SKM-1 (cell line): ENCODE results near the gene APBB2.
"Not testable (repeated sequence)": the region's sequence is repeated elsewhere in the genome, so short reads cannot be mapped to it uniquely, and the experiment has no call there.

Experiments
- DNase-seq: peaks from one replicate; lab custom pipeline; 2025; ENCODE audit not compliant: unreplicated experiment; lab: John Stamatoyannopoulos, UW

The APBB2 gene

DNA sequence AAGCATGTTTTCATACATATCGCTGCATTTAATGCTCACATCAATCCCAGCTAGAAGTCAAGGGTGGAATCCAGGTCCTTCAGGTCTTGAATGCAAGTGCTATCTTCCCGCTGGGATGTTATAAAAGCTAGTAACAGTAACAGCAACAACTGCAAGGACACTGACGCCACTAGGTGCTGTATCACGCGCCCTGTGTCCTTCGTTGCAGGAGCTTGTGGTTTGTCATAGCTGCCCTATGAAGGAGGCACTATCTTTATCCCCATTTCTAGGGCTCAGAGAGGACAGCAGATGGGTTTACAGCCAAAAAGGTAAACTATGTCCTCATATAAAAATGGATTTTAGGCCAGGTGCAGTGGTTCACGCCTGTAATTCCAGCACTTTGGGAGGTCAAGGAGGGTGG lies 261.7 kb downstream of the APBB2 start:
- no peak for DNase-seq

DNA sequence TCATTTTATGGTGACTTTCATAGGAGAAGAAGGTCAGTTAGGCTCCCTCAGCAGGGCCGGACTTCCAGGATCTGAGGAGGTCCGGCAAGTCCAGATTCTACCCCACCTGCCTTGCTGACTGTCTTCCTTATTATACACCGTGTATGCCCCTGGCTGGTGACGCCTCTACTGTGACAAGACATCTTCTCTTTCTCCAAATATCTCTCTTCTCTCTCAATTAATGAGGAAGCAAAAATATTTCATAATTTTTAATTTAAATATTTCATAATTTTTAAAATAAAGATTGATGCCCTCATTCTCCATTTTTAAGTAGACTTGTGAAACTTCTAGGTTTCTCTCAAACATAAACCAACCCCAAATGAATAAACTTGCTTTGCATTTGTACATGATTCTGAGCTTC lies 262.1 kb downstream of the APBB2 start:
- DNase-seq = no peak

DNA sequence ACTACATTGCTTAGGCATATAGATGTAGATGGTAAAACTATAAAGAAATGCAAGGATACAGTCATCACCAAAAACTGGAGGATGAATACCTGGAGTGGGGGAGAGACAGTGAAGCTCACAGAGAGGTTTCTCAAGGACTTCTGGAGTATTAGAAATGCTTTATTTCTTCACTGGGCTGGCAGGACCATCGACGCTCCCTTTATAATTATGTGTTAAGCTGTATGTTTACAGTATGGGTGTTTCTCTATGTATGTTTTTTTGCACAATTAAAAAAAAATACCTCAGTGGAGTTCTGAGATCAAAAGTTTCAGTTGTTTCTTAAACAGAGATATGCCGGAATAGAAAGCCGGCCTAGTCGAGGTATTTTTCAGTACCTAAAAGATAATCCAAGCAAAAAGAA lies 263.3 kb downstream of the APBB2 start:
- no peak for DNase-seq

DNA sequence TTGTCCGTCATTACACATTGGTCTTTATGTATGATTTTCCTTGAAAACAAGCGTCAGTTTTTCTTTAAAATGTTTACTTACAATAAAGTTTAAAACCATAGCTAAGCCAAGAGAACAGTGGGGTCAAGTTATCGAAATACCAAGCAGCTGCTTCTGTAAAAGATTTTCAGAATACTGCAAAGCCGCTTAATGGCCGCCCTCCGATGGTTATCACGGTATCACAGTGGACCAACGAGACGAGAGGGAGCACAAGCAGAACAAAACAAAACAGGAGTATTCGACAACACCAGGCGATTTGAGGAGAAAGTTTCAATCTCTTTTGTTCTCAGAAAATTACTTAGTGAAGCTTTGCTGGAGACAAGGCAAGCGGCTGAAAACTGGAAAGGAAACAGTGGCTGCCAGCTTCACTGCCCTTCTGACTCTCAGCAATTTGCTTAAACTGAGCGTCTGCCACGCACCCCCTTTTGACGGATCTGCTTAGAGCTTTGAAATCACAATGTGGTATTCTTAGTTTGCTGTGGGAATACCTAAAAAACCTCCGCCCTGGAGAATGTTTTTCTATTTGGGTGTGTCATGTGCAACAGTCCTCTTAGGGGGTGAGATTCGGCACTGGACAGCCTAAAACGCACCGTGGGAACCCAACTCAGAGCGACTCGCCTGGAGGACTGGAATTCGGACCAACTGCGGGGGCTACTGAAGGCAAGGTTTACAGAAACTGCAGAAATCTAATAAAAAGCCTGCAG lies 264.8 kb downstream of the APBB2 start:
- no peak for DNase-seq

DNA sequence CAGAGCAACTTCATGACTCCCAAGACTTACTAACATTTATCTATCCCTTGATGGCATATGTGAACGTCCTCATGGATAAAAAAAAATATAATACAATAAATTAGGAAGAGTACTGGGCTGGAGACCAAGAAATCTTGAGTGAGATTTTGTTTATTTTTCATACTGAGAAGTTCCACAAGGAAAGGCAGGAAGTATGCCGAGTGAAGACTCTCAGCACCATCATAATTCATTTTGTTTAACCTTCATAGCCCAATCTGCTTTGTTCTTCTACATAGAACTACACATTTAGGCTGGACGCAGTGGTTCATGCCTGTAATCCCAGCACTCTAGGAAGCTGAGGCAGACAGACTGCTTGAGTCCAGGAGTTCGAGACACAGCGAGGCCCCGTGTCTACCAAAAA lies 266.3 kb downstream of the APBB2 start:
- DNase-seq = no peak

DNA sequence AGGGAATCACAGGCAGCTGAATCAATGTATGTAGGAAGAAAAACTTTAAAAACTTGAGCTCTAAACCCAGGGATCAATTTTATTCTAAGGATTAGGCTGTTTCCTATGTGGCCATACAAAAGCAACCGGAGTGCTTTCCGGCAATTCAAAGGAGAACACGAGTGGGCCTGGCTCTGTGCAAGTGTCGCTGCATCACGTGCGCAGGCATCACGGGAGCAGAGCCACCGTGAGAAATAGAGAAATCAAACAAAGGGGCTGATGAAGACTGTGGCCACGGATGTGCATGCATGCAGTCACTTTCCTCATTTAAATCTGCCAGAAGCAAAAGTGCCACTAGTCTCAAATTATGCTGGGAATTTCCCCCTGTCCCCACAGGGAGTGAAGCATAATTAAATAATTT lies 267.7 kb downstream of the APBB2 start:
- no peak for DNase-seq

DNA sequence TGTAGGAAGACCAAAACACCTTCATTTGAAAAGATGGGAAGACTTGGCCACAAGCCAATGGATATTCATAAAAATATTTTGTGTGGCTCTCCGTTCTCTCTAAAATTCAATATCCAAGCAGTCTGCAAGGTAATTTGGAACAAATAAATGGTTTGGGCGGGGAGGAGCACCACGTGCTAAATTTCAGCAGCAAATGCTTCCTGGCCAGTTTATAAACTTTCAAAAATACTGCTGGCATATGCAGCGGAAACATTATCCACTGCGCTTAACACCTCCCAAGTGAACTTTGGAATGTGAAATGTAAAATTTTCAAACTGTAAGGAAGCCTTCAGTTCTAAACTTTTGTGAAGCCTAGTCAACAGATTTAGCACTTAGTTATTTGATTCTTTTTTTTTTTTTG lies 273.6 kb downstream of the APBB2 start:
- no peak for DNase-seq

DNA sequence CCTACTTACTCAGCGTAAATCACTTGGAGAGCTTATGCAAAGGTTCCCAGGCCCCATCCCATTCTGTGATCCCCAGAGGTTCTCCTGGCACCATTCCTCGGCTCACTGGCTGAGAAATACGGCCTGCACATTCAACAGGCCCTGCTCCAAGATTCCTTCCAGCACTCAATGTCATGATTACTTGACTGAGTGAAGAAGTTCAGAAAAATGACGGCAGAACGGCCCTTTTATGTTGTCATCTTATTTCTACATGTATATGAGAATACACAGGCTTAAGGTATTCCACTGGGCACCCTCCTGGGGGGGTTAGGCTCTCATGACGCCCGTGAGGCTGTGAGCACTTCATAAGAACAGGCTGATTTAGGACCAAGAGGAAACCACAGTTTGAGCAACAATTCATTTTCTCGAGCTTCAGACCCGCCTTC lies 274.0 kb downstream of the APBB2 start:
- DNase-seq = no peak

DNA sequence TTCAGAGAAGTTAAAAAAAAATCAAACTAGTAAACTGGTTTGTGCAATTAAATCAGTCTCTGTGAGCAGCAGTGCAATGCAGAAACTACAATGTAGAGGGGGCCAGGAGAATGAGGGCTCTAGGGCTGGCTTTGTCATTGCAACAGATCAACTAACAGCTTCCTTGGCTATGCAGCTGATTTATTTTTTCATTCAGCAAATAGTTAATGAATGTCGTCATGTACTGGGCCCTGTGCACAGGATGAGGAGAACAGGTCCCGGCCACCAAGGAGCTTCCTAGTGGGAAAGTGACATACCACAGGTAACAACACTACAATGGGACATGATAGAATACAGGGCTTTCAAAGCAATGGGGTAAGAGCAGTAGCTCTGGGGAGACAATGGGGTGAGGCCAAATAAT lies 274.5 kb downstream of the APBB2 start:
- DNase-seq = no peak

DNA sequence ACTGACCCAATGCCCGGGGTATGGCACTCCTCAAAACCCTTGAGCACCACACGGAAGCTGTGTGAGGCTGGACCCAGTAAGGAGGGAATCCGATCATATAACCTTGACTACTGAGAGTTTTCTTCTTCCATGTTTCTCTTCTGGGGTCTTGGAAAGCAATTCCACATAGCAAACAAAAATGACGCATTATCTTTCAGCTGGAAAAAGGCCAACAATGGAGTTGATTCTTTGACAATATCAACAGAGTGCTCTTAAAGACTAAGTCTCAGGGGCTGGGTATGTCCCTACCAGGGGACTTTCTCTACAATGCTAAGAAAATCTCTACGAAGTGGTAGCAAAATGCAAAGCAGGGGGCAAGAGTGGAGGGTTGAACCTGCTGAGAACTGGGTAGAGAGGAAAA lies 276.0 kb downstream of the APBB2 start:
- no peak for DNase-seq

DNA sequence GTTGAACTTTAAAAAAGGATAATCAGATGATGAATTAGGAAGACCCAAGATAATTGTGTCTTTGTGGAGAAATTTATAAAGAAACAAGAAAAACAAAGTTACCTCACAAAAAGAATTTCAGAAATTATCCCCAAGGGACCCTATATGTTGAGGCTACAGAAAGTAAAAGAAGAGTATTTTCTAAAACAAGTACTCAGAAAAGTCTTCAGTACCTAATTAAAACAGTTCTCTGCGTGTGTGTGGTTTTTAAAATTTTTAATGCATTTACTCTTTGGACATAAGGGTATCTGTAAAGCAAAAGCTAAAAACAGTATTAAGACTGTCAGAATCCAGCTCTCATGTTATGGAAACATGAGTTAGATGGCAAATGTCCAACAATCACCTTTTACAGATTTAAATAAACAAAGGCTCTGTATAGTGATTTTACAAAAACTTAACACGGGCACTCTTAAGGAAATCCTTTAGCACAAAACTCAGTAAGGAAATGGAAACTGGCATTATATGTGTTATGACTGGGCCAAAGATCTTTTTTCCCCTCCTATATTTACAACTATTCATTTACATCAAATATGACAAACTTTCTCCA lies 277.1 kb downstream of the APBB2 start:
- DNase-seq = no peak

DNA sequence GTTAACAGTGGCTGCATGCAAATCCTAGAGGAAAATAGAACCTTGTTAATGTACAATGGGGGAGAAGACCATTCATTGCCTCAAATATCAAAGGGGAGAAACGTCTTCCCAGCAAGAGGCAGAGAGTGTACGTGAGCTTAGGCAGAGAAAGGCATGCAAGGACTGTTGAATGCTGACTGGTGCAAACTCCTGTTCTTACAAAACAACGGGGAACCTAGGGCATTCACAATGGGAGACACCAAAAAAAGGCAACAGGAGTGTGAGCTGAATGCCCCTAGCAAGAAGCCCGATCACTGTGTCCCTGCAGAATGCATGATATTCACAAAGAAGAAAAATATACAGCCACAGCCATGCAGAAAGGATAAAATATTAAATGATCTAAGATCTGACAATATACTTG lies 279.7 kb downstream of the APBB2 start:
- DNase-seq = no peak

DNA sequence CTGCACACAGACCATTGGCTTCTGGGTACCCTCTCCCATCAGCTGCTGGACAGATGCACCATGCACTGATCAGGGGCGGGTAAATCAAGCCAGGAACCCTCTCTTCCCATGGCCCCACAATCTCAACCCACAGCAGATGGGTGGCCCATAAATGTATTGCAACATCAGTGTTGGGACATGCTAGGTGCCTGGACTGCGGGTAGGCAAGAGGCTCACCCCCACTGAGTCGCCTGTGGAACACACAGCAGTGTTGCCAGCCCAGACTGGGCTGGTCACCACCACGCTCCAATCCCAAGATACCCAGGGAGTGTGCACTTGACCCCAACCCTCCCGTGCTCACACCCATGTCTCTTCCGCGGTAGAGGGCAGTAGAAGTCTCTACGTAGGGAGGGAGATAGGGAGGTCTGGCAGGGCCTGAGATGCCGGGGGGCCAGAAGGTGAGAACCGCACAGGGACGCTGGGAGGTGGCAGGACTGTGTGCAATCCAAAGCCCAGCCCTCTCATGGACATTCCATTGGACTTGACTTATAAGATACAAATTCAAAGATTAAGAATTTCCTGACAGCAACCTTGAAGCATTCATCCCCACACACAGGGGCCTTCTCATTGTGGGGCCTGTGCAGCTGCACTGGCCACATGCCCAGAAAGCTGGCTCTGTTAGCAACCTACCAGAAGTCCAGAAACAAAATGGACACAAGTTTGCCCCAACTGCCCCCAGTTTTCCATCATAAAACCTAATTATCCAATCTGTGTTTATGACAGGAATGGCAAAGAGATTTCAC lies 280.9 kb downstream of the APBB2 start:
- no peak for DNase-seq

DNA sequence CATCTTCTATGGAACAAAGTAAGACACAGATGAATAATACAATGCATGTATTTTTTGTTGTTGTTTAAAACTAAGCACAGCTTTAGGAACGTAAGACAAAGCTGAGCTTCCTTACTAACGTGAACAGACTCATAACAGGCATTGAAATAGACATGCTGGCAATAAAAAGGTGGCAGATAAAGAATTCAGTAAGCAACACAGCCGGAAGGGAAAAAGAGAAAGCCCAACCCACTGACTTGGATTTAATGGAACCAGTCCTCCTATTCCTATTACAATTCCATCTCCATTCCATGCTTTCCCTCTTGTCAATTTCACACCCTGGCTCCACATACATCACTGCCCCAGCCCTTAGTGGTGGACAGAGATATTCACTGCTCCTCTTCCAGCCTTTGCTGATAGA lies 282.5 kb downstream of the APBB2 start:
- no peak for DNase-seq

DNA sequence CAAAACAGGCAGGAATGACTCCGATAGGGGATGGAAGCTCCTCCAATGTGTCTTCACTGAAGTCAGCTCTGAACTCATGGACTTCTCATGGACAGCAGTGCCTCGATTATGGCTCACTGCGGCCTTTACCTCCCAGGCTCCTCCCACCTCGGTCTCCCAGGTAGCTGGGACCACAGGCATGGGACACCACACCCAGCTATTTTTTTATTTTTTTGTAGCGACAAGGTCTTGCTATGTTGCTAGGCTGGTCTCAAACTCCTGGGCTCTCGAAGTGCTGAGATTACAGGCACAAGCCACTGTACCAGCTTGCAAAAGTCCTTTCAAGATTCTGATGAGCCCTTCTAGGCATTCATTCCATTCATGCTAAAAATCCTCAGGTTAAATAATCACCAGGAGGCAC lies 283.1 kb downstream of the APBB2 start:
- no peak for DNase-seq

DNA sequence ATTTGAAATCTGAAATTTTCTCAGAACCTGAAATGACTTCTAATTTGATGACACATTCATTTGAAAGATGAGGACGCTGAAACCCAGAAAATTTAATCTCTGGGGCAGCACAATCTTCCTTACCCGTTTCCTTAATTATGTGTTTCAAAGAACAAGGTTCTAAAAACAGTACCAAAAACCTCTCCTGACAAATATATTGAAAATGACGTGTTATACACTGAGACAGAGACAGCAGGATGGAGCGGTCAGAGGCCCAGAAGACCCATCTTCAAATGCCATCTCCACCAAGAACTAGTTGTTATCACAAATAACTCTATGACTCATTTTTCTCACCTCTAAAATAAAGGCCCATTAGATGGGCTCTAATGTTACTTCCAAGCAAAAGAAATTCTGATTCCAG lies 287.3 kb downstream of the APBB2 start:
- DNase-seq = no peak

DNA sequence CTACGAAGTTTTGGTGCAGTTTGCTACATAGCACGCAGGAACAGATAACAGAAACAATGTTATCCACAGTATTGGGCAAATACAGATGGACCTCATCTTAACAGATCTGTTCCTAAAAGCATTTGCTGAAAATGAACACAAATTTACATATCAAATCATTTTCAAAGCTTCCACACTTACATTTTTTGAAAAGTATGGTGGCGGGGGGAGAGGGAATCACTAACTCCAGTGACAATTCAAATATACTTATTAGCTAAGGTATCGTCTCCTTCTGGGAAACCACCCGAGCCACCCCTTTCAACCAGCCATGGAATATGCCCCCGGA lies 289.6 kb downstream of the APBB2 start:
- DNase-seq = no peak

DNA sequence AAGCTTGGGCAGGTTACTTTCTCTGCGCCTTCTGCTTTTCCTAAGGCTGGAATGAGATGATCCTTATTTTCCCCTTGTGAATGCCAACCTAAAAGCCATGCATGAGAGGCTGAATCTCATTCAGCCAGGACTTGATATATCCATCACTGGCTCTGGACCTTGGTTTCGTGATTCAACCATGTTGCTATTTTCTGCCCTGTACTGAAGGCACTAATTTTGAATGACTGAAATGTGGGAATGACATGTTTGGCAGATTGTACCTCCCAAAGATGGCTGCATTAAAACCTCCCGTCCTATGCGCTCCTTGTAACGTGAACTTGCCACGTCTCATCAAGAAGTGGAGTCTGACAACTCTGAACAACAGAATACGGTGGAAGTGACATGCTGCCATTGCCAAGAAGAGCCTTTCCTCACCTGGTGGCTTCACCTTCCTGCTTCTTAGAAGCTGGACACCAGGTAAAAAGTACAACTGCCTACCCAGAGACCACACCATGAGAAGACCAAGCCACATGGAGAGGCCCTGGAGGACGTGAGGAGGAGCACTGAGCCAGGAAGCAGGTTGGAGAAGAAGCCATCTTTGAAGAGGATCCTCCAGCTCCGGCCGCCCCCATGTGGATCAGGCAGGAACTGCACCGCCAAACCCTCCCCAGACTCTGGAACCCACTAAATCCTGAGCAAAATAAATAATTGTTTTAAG lies 290.1 kb downstream of the APBB2 start:
- DNase-seq = peak; percentile 27

DNA sequence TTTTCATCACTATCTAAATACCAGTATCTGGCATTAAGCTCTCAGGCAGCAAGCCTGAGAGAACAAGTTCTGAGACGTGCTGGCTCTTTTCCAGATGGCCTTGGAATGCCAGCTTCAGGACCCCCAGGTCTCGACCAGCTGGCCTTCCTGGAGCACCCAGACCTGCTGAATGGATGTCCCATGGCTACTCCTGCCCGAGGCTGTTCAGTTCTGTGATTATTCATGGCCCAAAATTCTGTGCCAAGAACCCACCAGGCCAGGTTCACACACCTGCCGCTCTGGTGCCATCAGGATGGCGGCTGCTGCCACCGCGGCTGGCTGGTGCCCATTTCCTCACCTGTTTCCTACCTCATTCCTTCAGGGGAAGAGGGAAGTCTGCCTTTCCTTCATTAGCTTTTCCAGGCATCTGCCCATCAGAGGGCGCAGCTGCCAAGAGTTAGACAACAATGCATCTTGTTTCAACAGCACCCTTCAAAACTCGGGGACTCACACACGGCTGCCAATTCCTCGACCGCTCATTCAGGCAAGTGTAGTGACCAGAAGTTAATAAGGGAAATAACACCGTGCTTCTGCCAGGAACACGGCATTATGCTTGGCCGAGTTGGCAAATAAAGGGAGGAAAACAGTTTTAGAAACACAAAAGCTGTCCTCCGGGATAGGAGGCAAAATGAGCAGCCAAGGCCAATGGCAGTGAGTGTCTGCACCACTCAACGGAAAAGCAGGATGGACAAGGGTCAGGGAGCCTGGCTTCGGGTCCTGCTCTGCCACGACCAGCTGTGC lies 290.8 kb downstream of the APBB2 start:
- DNase-seq = no peak

DNA sequence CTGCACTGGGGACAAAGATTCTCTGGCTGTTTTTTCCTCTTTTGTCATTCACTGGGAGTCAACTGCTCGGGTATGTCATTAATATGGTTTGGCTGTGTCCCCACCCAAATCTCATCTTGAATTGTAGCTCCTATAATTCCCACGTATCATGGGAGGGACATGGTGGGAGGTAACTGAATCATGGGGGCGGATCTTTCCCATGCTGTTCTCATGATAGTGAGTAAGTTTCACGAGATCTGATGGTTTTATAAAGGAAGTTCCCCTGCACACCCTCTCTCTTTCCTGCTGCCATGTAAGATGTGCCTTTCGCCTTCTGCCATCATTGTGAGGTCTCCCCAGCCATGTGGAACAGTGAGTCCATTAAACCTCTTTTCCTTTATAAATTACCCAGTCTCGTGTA lies 294.4 kb downstream of the APBB2 start:
- DNase-seq = not testable (repeated sequence)

DNA sequence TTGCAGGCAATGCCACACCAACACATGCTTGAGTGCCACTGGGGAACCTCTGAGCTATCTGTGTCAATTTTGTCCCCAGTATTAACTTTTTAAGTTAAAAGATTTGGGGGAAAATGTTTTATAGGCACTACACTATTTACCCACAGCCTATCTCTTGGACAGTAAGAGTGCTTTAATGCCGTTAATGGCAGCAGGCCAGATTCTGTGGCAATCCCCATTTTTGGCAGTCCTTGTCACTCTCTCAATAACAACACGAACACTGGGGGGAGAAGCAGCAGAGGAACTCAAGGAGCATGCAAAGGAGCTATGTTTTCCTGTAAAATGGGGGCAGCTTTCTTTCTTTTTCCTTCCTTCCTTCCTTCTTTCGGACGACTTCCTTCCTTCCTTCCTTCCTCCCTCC lies 296.0 kb downstream of the APBB2 start:
- no peak for DNase-seq
